Sigmoid colon (tissue), 4 donors: ENCODE measurements around the gene SLC36A2.

Source experiments
- POLR2AphosphoS5 ChIP-seq, 4 donors: sonication (generic); formaldehyde crosslinking; IDR thresholded peaks; one replicate each; pipeline ENCODE4 v1.6.1; 2017; ENCODE audit warnings: antibody characterized with exemption in 4 of 4
- TF ChIP-seq, protein P1 (sequence below), 4 experiments: fragments of 450-650 bp in 3 of 4; fragments of 200-600 bp in 1 of 4; IDR thresholded peaks; one replicate each; pipeline ENCODE4 v1.5.1; 2016 to 2019; ENCODE audit warnings: antibody characterized with exemption in 4 of 4, mild to moderate bottlenecking in 3 of 4, moderate library complexity in 2 of 4

DNA sequence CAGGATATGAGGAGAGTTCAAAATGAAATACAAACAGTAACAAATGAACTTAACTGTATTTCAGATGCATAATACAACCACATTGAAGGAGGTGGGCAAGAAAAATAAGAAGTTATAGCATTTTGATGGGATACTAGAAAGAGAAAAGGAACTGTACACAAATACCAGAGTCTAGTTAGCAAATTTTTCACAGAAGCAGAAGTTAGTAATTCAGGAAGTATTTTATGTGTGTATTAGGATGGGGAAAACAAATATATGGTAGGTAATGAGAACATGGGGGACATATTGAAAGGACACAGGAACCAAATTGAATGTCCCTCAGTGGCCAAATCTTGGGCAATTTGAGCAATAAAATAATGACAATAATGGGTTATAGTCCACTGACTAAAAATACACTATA is 76.0 kb downstream of the SLC36A2 start:
- TF ChIP-seq, protein P1, sequence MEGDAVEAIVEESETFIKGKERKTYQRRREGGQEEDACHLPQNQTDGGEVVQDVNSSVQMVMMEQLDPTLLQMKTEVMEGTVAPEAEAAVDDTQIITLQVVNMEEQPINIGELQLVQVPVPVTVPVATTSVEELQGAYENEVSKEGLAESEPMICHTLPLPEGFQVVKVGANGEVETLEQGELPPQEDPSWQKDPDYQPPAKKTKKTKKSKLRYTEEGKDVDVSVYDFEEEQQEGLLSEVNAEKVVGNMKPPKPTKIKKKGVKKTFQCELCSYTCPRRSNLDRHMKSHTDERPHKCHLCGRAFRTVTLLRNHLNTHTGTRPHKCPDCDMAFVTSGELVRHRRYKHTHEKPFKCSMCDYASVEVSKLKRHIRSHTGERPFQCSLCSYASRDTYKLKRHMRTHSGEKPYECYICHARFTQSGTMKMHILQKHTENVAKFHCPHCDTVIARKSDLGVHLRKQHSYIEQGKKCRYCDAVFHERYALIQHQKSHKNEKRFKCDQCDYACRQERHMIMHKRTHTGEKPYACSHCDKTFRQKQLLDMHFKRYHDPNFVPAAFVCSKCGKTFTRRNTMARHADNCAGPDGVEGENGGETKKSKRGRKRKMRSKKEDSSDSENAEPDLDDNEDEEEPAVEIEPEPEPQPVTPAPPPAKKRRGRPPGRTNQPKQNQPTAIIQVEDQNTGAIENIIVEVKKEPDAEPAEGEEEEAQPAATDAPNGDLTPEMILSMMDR (IDR thresholded peaks at IDR 0.05): no peak
- TF ChIP-seq POLR2AphosphoS5 (IDR thresholded peaks at IDR 0.05): no peak
